Measurements from ENCODE around the gene MAML2. TPM values are rescaled to one million over a fixed set of nuclear protein-coding genes. Genes with fewer than 3 reads are reported as not detected.

The MAML2 gene
- total RNA-seq, 1 experiment from 2014 or later = 2.7 TPM

DNA sequence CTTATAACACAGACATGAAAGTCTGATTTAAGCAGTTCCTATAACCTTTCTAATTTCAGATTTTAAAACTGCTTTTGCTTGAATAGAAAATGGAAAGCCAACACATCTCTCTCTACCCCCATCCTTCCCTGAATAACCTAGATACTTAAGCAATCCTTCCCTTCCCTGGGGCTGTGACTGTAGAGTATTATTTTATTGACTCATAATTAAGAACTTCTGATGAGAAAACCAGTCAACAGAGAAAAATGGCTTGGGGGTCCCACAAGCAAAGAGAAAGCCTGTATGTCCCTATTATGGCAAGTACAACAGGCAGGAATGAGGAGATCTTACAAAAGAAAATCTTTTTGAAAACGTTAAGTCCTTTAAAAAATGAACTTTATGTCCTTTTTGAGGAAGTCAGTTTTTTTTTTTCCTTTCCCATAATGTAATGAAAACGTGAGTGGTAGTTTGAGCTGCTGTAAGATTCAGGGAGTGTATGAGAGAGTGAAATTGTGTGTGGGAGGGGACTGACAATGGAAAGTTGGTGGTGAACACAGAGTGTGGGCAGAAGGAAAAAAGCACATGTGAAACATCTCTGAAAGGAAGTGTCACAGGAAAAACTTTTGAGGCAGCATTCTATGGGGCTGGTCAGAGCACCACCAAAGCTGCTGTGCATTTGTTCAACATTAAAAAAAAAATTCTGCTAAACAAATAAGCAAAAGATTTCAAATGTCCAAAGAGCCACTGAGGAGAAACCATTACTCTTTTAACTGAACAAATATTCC is 154.6 kb downstream of the MAML2 start:
- Histone ChIP-seq H2BK120ac (ENCODE audit: low read depth, low read length, poor library complexity, severe bottlenecking) (no peak overlapping the region), H2BK15ac (ENCODE audit: low read depth, low read length) (no peak overlapping the region), H3K4ac (ENCODE audit: low read depth, low read length) (no peak overlapping the region), H3K14ac (ENCODE audit: insufficient read depth, low read length) (no peak overlapping the region), H3K27ac (ENCODE audit: insufficient read length, low read depth, low read length) (no peak overlapping the region), H3K4me1 (ENCODE audit: insufficient read depth, low read length) (peaks cover 9% of the 10 kb centered on the region), H3K23ac (ENCODE audit: insufficient read length, low read depth, low read length) (no peak overlapping the region), H3K9ac (ENCODE audit: extremely low read depth, insufficient read length, low read length) (no peak overlapping the region), H3K9me3 (ENCODE audit: control insufficient read depth, low read depth, low read length) (no peaks in the 10 kb centered on the region), H3K79me2 (ENCODE audit: insufficient read depth, low read length) (no peaks in the 10 kb centered on the region; the same call in 1 of the 2 replicates), H4K8ac (replicated peaks; ENCODE audit: insufficient read length, low read depth, low read length) (no peak overlapping the region), H3K79me1 (ENCODE audit: insufficient read depth, low read depth, low read length, poor library complexity, severe bottlenecking) (no peaks in the 10 kb centered on the region), H4K91ac (ENCODE audit: insufficient read length, low read depth, low read length) (no peak overlapping the region), H3K27me3 (ENCODE audit: insufficient read depth, low read length) (no peaks in the 10 kb centered on the region), H3K56ac (ENCODE audit: insufficient read length, low read depth, low read length) (no peak overlapping the region), H3K4me2 (ENCODE audit: insufficient read depth, insufficient read length, low read length) (no peak overlapping the region), H2BK12ac (ENCODE audit: insufficient read length, low read depth, low read length) (no peak overlapping the region), H2BK5ac (ENCODE audit: insufficient read length, low read length) (no peak overlapping the region), H3T11ph (ENCODE audit: low read length) (no peak overlapping the region), H3K23me2 (ENCODE audit: insufficient read length, low read depth, low read length, poor library complexity, severe bottlenecking) (no peaks in the 10 kb centered on the region), H3K18ac (ENCODE audit: insufficient read length, low read depth, low read length) (no peak overlapping the region), H4K5ac (ENCODE audit: insufficient read length, low read depth, low read length) (no peak overlapping the region), H2AFZ (ENCODE audit: low read length) (no peak overlapping the region), H2BK20ac (ENCODE audit: low read depth, low read length, poor library complexity, severe bottlenecking) (no peak overlapping the region), H2AK5ac (ENCODE audit: insufficient read length, low read length) (no peak overlapping the region), H4K20me1 (ENCODE audit: control insufficient read depth, insufficient read depth, insufficient read length) (no peaks in the 10 kb centered on the region)
- H3K4me3 Mint-ChIP-seq = no peak overlapping the region; a peak in 1 of 5 replicates
- TF ChIP-seq CTCF (conservative IDR thresholded peaks at IDR 0.05) = no peak
- H3K27ac Mint-ChIP-seq = no peak overlapping the region
- DNase-seq = no peak
- no peaks in the 10 kb centered on the region for H3K9me3 Mint-ChIP-seq
- H3K4me1 Mint-ChIP-seq = peaks cover 15 to 30% of the 10 kb centered on the region in 2 experiments
- peaks cover 0 to 2% (median 0%) of the 10 kb centered on the region in 3 experiments; a peak in 1 of 7 replicates for H3K36me3 Mint-ChIP-seq (ENCODE audit: insufficient read depth in 1 of 3, low read depth in 3 of 3)
- no peaks in the 10 kb centered on the region for H3K27me3 Mint-ChIP-seq (ENCODE audit: low read depth)
- WGBS (ENCODE audit: extremely low coverage, insufficient read length, low lambda C conversion rate) = no CpG with 5 or more reads among the region's 2 CpGs
